ENCODE results near the gene GNB2. TPM values are rescaled to one million over a fixed set of nuclear protein-coding genes. Genes with fewer than 3 reads are reported as not detected.

The GNB2 gene
- polyA plus RNA-seq, 2 of the 4 experiments (the other 2 are of a cell fraction), result 50.8 to 163 TPM

- Histone ChIP-seq H3K4me1 (0 out of 3 replicates have a peak, but pooled peaks cover 3% of the 10 kb centered on the region), H3K27ac (peak overlapping the region; percentile 82 to 97), H3K4me2 (peak overlapping the region; percentile 93), H3K4me3 (peak overlapping the region; percentile 66), H3K9me3 (no peaks in the 10 kb centered on the region)
- FAIRE-seq, result no peak
- ChIA-PET POLR2A (interaction anchor here (0.7 to 3.0 kb wide), 12 partner anchors 15 to 256 kb away, joined by 3 to 15 read pairs (median 4); partner anchors contain the start of genes FBXO24, GIGYF1, GNB2 and LRCH4), CTCF (interaction anchor here (0.6 to 8.5 kb wide), 40 partner anchors 10 to 511 kb away, joined by 3 to 142 read pairs (median 5); partner anchors contain the start of genes ACTL6B, FBXO24, GIGYF1 and GNB2)
- DNase-seq (ENCODE audit: low read depth in 1 of 2, low spot score in 1 of 2), result peak; percentile 79 to 90
- peak; percentile 88 to 93 for ATAC-seq
- TF ChIP-seq HES2 (IDR thresholded peaks at IDR 0.05), result no peak
- peak; percentile 33; the same call in 1 of the 3 replicates for TF ChIP-seq SMC3 (IDR thresholded peaks at IDR 0.05)
- no peak for TF ChIP-seq CHD4 (IDR thresholded peaks at IDR 0.05; ENCODE audit: borderline replicate concordance)
- TF ChIP-seq MAFK (IDR thresholded peaks at IDR 0.05; ENCODE audit: partially characterized antibody), result no peak
- TF ChIP-seq, protein P1, sequence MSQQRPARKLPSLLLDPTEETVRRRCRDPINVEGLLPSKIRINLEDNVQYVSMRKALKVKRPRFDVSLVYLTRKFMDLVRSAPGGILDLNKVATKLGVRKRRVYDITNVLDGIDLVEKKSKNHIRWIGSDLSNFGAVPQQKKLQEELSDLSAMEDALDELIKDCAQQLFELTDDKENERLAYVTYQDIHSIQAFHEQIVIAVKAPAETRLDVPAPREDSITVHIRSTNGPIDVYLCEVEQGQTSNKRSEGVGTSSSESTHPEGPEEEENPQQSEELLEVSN (IDR thresholded peaks at IDR 0.05; ENCODE audit: borderline replicate concordance, low read depth), result peak; percentile 94
- no peak for TF ChIP-seq ZC3H11A (IDR thresholded peaks at IDR 0.05)
- TF ChIP-seq RAD21 (conservative IDR thresholded peaks at IDR 0.05 in 1 of 2, IDR thresholded peaks at IDR 0.05 in 1 of 2), result peak; percentile 16 to 26; a peak in 1 of 5 replicates
- peak in 1 of 2 experiments; percentile 31; a peak in 1 of 5 replicates for TF ChIP-seq JUN (IDR thresholded peaks at IDR 0.05)
- TF ChIP-seq RARB (CRISPR knock-in tag; IDR thresholded peaks at IDR 0.05), result no peak
- TF ChIP-seq POLR2A (IDR thresholded peaks at IDR 0.05; ENCODE audit: low read length), result peak; percentile 62
- TF ChIP-seq, protein P2, sequence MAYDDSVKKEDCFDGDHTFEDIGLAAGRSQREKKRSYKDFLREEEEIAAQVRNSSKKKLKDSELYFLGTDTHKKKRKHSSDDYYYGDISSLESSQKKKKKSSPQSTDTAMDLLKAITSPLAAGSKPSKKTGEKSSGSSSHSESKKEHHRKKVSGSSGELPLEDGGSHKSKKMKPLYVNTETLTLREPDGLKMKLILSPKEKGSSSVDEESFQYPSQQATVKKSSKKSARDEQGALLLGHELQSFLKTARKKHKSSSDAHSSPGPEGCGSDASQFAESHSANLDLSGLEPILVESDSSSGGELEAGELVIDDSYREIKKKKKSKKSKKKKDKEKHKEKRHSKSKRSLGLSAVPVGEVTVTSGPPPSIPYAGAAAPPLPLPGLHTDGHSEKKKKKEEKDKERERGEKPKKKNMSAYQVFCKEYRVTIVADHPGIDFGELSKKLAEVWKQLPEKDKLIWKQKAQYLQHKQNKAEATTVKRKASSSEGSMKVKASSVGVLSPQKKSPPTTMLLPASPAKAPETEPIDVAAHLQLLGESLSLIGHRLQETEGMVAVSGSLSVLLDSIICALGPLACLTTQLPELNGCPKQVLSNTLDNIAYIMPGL (CRISPR knock-in tag; IDR thresholded peaks at IDR 0.05; ENCODE audit: borderline replicate concordance), result 0 out of 2 replicates have a peak, but pooled peaks have one; percentile 53
- peak; percentile 92 for TF ChIP-seq MAX (IDR thresholded peaks at IDR 0.05)
- no peak for TF ChIP-seq ZNF302 (CRISPR knock-in tag; IDR thresholded peaks at IDR 0.05)
- TF ChIP-seq RNF2 (IDR thresholded peaks at IDR 0.05; ENCODE audit: borderline replicate concordance, low read depth), result 0 out of 2 replicates have a peak, but pooled peaks have one; percentile 32
- TF ChIP-seq MYC (IDR thresholded peaks at IDR 0.05; ENCODE audit: borderline replicate concordance, low read length), result peak; percentile 75; the same call in 1 of the 2 replicates
- TF ChIP-seq, protein P3, sequence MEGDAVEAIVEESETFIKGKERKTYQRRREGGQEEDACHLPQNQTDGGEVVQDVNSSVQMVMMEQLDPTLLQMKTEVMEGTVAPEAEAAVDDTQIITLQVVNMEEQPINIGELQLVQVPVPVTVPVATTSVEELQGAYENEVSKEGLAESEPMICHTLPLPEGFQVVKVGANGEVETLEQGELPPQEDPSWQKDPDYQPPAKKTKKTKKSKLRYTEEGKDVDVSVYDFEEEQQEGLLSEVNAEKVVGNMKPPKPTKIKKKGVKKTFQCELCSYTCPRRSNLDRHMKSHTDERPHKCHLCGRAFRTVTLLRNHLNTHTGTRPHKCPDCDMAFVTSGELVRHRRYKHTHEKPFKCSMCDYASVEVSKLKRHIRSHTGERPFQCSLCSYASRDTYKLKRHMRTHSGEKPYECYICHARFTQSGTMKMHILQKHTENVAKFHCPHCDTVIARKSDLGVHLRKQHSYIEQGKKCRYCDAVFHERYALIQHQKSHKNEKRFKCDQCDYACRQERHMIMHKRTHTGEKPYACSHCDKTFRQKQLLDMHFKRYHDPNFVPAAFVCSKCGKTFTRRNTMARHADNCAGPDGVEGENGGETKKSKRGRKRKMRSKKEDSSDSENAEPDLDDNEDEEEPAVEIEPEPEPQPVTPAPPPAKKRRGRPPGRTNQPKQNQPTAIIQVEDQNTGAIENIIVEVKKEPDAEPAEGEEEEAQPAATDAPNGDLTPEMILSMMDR (IDR thresholded peaks at IDR 0.05), result peak; percentile 43; the same call in 2 of the 3 replicates
- 1% methylated on average over 32 of the region's 72 CpGs for WGBS (ENCODE audit: missing lambda C conversion rate)
Measured at GRCh38 chr7:100632951-100633717, 40.4 kb upstream of the GNB2 start.

DNA sequence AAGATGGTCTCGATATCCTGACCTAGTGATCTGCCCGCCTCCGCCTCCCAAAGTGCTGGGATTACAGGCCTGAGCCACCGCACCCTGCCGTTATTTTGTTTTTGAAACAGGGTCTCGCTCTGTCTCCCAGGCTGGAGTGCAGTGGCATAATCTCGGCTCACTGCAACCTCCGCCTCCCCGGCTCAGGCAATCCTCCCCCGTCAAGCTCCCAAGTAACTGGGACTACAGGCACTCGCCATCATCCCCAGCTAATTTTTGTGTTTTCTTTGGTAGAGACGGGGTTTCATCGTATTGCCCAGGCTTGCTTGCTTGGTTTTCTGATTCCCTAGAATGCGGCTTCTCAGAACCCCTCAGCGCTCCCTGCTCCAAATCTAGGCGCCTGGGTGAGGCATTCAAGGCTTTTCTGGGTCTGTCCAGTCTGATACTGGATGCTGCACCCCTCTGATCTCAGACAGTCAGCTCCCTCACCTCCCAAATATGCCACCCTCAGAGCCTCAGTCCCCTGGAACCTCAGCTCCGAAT lies 33.5 kb upstream of the GNB2 start:
- H3K4me1 ChIP-seq, result no peaks in the 10 kb centered on the region
- H3K4me3 ChIP-seq, result no peak overlapping the region
- ChIA-PET CTCF (interaction anchor here (1.0 to 3.0 kb wide), 4 partner anchors 8 to 52 kb away, joined by 3 to 14 read pairs (median 4); no protein-coding TSS in a partner anchor), POLR2A (no interaction called here)
- ATAC-seq (no peak), FAIRE-seq (no peak), DNase-seq (ENCODE audit: low read depth in 1 of 2, low spot score in 1 of 2) (no peak)
- WGBS (ENCODE audit: missing lambda C conversion rate), result 86% methylated on average over 17 of the region's 17 CpGs
- H3K4me2 ChIP-seq, result no peak overlapping the region
- H3K9me3 ChIP-seq, result no peaks in the 10 kb centered on the region
- H3K27ac ChIP-seq, result no peak overlapping the region
- TF ChIP-seq SREBF2 (IDR thresholded peaks at IDR 0.05) (no peak), FOSB (CRISPR knock-in tag; IDR thresholded peaks at IDR 0.05) (no peak), KDM1A (IDR thresholded peaks at IDR 0.05; ENCODE audit: low read depth) (no peak), HOXA7 (CRISPR knock-in tag; IDR thresholded peaks at IDR 0.05) (no peak), ESRRA (IDR thresholded peaks at IDR 0.05; ENCODE audit: borderline replicate concordance, low read length) (no peak), JUN (IDR thresholded peaks at IDR 0.05) (no peak), RNF2 (IDR thresholded peaks at IDR 0.05; ENCODE audit: borderline replicate concordance, low read depth) (no peak)
